HS-27A (cell line): ENCODE data around the gene METRN.
"Not testable (repeated sequence)": the region's sequence is repeated elsewhere in the genome, so short reads cannot be mapped to it uniquely, and the experiment has no call there.

Experiments used
- DNase-seq: peaks from one replicate; pipeline ENCODE4 v3.0.0-alpha.2; 2012; ENCODE audit warnings: low read depth, missing footprints

METRN gene

DNA sequence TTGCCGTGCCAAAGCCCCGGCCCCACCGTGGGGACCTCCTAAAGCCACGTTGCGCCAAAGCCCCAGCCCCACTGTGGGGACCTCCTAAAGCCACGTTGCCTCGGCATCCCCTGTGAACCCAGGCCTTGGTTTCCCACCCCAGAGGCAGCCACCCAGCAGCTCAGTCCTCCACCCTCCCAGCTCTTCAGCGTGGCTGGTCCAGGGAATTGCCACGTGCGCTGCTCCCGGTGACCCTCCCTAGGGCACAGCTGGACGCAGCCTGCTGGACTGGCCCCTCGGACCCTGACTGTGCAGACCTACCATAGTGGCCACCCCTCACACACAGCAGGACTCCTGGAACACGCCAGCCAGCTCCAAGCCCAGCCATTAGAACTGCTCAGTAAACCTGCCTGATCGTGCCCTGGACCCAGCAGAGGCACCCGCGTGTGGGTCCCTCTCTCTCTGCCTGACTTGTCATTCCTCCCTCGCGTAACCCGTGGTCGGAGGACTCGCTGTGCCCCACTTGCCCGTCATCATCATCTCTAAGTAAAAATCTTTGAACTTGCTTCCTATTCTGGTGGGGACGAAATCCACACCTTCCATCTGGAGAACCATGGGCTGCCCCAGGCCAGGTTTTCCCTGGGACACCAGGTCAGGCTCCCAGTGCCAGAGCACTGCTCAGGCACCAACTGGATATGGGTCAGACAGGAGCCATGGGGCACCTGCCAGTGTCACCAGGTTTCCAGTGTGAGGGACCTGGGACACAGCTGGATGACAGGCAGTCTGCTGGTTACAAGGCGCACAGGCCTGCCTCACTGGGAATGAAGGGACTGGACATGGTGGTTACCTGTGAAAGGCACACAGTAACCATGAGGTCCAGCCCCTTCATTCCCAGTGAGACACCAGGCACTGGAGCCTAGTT, 20.3 kb downstream of the METRN start:
- DNase-seq: no peak

DNA sequence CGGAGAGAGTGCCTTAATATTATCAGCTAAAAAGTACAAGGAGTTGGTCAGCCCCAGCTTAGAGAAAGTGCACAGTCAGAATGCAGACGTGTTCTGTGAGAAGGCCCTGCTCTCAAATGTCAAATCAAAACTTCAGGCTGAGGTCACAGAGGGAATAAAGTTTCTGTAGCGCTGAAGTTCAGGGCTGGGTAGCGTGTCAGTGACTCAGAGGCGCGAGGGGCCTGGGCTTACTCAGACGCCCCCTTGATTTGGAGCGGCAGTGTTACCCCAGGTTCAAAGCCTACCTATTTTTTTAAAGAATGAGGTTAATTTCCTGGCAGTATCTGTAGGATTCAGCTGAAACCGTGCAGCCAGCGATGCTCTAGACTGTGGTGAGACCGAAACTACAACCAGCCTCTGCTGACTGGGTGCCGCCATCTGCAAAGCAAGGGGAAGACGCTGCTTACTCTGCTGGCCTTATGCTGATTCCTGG, 21.1 kb downstream of the METRN start:
- DNase-seq: no peak

DNA sequence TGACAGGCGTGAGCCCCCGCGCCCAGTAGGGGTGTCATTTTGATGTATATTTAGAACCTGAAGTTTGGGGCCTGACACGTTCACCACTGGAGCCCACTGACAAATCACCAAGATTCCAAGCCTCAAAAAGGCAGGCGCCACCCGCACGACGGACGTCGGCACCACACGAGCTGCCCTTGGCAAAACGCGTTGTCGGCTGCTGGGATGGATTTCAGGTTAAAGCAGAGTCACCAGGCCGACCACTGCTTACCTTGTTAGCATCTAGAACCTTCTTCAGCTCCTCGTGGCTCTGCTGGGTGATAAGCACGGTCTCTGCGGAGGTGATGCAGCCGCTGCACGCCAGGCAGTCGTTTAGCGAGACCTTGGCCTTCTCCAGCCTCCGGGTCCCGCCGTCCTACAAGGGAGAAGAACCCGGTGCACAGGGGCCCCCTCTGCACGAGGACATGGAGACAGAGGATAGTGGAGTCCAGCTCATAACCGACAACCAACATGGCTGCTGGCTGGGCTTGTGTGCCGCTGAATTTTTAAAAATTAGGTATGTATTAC, 22.1 kb downstream of the METRN start:
- no peak for DNase-seq

DNA sequence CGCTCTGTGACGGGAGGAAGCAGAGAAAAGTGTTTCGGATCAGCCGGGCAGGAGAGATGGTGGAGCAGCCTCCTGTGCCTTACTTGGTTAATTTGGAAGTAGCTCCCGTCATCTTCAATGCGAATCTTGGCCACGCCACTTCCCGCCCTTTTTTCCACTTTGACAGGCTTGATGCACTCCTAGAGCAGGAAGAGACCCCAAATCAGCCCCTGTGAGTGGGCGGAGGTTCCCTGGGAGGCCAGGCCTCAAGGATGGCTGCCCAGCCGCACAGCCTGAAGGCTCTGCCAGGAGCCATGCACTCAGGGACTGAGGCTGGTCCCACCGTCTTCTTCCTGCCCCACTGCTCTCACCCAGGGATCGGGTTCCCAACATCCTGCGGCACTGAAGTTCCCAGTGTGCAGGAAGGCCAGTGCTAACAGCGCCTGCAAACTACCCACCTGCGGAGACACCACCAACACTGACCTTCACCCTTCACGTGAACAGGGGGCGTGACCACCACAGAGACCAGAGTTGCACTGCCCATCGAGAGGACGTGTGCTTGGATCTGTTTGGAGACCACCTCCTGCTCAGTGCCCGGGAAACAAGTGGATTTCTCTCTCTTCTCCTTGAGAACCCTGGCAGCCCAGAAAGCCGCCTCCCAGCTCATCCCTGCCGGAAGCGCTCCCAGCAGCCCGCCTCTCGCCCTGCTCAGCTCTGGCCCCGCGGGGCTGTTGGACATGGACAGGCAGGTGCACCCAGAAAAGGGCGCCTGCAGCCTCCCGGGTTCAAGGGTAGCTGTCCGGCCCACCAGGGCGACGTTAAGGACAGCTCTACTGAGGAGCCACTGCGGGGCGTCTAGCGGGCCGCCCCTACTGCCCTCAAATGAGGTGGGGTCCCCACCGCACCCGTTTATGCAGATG, 24.9 kb downstream of the METRN start:
- no peak for DNase-seq

DNA sequence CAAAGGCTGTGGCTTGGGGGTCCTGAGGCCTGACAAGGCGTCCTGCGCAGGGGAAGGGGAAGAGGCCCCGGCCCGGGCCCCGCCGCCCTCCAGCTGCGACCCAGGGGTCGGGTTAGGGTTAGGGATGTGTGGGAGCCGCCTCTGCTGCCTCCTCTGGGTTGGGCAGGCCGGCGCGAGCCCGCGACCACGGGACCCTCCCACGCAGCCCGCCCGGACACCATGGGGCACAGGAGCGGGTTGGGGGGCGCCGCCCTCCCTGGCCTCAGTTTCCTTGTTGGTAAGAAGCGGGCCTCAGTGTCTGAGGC, 25.5 kb downstream of the METRN start:
- no peak for DNase-seq

DNA sequence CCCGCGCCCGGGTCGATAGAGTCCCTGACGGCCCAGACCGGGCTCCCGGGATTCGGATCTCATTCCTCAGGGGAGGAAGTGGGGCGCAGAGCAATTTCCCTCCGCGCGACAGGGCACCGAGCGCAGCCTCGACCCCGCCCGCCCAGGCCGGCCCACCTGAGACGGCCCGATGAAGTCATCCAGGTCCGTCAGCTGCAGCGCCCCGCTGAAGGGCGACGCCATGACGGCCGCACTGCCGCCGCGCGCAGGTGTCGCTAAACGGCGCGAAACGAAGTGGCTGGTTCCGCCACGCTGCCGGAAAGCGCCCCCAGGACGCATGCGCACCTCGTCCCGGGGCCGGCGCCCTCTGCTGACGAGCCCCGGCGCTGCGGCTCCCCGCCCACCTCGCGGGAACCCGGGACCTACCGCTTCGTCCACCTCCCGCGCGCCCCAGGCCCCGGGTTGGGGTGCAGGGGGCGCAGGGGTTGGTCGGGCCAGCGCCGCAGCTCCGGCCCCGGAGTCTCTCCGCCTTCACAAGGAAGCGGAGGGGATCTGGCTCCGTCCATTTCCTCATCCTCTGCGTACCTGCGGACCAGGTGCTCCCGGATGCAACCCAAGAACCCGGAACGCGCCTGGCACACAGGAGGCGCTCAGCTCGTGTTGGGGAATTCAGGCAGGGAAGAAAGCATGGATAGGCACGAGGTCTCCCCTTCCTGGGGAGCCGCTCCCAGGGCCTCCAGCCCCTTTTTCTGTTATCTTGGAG, 26.0 kb downstream of the METRN start, which contains the start of gene CIAO3:
Gene CIAO3, minus strand, starts transcription at position 234 of the 742 bp plus-strand sequence. Its CDS starts 12 bp downstream, at position 222.
- peak; percentile 58 for DNase-seq

DNA sequence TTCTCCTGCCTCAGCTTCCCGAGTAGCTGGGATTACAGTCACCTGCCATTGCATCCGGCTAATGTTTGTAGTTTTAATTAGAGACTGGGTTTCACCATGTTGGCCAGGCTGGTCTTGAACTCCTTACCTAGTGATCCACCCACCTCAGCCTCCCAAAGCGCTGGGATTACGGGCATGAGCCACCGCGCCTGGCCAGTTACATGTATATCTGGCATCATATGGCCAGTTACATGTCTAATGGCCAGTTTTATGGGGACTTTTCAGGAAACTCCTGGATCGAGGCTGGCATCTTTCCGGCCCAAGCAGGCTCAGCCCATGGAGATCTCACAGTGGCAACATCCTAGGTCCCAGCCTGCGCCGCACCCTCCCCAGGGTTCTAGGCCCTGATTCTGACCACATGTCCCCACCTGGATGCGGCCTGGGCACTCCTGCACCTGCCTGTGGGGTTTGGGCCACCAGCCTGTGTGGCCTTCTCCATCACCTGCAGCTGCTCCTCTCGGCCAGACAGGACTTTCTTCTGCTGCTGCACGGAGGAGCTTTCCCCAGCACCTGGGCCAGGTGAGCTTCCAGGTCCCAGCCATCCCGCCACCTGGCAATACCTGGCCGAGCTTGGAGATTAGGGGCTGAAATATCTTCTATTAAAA, 27.2 kb downstream of the METRN start:
- DNase-seq: no peak

DNA sequence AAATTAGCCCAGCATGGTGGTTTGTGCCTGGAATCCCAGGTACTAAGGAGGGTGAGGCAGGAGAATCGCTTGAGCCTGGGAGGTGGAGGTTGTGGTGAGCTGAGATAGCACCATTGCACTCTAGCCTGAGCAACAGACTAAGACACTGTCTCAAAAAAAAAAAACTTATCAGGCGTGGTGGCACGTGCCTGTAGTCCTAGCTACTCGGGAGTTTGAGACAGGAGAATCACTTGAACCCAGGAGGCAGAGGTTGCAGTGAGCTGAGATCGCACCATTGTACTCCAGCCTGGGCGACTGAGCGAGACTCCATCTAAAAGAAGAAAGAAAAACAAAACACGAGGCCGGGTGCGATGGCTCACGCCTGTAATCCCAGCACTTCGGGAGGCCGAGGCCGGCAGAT, 28.0 kb downstream of the METRN start:
- DNase-seq: not testable (repeated sequence)

DNA sequence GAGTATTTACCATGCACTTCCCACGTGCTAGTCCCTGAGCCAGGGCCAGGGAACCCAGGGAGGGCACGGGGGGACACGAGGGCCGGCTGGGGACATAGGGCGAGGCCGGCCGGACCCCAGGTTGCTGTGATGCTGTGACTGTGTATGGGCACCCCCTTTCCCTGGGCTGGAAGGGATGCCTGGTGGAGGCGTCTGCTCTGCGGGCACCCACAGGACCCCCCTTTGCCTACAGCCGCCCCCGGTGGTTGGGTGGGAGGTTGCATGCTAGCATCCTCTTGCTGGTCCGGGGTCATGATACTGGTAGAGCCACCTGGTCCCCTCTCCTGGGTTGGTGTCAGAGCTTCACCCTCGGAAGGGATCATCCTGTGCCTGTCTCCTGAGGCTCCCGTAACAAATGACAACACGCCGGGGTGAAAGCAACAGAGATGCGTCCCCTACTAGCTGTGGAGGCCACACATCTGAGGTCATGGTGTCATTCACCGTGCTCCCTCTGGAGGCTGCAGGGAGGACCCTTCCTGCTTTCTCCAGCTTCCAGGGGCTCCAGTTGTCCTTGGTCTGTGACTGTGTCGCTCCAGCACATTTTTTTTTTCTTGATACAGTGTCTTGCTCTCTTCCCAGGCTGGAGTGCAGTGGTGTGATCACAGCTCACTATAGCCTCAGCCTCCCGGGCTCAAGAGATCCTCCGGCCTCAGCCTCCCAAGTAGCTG, 29.0 kb downstream of the METRN start:
- no peak for DNase-seq

DNA sequence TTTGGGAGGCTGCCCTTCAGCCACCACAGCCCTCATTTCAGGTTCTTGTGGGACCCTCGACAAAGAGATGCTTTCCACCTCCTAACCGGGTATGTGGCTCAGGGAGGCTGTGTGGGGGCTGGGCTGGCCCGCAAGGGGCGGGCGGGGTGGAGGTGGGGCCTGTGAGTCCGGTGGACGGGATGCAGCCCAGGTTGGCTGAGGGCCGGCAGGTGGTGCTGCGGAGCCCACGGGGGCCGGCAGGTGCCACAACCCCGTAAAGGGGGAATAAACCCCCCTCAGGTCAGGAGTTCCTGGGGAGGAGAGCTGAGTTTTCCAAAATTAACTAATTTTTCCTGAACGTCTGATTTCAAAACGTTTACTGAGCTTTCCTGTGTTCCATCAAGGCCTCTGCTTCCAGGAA, 30.8 kb downstream of the METRN start:
- DNase-seq: no peak

DNA sequence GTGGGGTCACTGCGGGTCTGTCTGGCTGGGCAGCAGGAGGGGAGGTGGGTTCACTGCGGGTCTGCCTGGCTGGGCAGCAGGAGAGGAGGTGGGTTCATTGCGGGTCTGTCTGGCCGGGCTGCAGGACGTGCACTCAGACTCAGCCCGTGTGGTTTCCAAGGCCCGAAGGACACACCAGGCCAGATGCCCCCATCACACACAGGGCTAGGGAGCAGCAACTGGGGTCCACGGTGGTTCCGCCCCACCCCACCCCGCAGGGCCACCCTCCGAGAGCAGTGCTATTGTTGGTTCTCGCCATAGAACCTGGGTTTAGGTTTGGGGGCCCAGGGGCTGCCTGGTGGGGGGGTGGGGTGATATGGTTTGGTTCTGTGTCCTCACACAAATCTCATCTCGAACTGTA, 31.7 kb downstream of the METRN start:
- no peak for DNase-seq

DNA sequence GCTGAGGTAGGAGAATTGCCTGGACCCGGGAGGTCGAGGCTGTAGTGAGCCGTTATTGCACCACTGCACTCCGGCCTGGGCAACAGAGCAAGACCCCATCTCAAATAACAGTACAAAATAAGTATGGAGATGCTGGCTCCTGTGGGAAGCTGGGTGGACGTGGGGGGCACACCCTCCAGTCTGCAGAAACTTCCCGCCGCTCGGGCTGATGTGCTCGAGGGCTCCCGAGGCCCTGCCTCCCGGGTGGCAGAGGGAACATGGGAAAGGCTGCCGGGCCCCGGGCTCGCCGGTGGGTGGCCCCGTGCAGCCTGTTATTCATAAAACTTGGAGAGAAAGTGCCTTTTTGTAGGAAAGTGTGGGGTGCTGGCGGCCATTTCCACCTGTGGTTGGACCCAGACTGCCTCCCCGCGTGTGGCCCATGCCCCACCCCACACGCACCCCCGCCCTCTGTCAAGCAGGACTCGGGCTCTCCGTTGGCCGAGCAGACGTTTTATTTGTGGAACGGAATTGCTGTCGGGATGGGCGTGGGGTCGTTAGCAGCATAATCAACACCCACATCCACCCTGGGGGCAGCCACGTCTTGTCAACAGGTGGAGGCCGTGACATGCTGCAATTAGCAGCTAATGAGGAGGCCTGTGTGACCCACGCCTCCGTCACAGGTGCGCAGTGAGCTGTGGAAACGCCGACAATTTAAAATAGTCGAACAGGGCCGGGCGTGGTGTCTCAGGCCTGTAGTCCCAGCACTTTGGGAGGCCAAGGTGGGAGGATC, 33.2 kb downstream of the METRN start:
- DNase-seq: no peak

DNA sequence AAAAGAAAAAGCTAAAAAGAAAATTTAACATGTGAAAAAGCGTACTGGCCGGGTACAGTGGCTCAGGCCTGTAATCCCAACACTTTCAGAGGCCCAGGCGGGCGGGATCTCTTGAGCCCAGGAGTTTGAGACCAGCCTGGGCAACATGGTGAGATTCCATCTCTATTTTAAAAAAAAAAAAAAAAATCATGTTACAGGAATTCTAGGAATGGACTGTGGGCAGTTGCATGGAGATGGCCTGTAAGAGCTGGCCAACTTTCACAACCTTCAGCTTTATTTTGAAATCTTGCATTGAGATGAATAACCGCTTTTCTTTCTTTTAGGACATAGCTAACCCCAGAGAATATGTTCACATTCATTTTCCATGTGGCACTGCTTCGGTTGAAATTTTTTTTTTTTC, 34.1 kb downstream of the METRN start:
- DNase-seq: no peak

DNA sequence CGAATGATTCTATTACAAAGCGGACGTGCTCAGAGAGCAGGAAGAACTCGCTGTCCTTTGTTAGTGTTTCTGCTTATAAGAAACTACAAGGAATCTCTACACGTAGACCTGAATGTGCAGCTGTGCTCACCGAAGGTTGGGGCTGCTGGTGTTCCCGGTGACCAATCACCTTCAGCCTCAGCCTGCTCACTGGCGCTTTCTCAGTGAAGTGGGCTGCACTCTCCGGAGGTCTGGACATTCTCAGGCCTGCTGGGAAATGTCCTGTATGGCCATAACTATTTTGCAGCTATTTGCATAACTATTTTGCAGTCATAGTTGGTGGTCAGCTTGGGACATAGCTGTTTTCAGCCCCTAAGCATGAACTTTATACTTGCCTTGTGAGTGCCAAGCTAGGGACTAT, 35.6 kb downstream of the METRN start:
- DNase-seq: no peak

DNA sequence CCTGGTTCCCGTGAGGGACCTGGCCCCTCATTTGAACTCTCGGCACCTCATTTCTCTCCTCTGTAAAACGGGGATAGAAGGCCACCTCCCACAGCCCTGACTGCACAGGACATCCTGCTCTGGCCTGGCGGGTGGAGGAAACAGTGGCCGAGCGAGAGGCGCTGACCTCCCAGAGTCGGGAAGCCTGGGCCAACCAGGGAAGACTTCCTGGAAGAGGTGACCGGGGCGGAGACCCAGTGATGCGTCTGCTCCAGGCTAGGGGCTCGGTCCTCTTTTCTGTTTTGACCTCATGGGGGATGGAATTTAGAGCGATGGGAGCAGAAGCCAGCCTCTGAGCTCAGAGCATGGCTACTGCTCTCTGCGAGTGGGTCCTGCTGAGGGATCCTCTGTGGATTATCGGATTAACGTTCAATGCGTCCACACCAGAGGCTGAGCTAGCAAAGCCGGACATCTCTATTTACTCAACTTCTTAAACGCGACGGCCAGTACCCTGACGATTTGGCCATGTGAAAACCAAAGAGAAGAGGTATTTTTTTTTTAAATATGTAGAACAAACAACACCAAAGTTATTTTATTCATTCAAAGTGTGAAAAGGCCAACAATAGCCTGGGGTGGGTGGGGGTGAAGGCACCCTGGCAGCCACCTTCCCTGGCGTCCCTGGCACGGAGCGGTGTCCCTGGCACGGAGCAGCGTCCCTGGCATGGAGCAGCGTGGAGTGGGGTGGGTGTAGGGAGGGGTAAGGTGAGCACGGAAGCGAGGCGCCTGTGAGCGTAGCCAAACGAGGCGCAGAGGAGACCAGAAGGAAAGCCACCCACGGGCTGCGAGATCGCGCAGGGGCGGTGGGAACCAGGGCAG, 36.5 kb downstream of the METRN start:
- DNase-seq: no peak

DNA sequence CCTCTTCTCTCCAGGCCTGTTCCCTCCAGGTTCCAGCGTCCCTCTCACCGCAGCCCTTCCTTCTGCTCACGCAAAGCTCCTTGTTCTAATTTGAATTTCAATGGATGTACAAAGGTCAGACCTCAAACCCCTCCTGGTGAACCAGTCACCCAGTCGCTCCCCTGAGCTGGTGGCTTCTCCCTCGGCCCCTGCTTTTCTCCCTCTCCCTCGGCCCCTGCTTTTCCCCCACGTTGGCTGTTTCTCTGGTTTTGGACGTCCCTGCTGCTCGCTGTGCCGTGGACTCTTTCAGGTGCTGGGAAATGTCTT, 37.0 kb downstream of the METRN start:
- DNase-seq: no peak

DNA sequence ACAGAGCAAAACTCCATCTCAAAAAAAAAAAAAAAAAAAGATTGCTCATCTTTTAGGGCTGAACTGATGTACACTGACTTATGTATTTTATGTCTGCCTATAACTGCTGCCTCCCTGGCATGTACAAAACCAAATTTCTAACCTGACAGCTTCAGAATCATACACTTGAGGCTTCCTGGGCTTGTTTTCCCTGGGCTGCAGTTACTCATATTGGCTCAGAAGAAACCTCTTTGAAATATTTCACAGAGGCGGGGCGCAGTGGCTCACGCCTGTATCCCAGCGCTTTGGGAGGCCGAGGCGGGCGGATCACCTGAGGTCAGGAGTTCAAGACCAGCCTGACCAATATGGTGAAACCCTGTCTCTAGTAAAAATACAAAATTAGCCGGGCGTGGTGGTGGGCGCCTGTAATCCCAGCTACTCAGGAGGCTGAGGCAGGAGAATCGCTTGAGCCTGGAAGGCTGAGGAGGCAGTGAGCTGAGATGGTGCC, 39.2 kb downstream of the METRN start:
- DNase-seq: not testable (repeated sequence)

DNA sequence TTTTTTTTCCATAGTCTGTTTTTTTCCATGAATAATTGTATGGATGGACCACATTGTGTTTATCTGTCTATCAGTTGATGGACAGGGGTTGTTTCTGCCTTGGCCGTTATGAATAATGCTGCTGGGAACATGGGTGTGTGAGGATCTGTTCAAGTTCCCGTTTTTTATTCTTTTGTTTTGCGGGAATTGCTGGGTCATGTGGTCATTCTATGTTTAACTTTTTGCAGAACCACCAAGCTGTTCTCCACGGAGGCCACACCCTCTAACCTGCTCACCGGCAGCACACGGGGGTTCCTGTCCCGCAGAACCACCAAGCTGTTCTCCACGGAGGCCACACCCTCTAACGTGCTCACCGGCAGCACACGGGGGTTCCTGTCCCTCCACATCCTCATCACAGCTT, 39.7 kb downstream of the METRN start:
- DNase-seq: no peak

DNA sequence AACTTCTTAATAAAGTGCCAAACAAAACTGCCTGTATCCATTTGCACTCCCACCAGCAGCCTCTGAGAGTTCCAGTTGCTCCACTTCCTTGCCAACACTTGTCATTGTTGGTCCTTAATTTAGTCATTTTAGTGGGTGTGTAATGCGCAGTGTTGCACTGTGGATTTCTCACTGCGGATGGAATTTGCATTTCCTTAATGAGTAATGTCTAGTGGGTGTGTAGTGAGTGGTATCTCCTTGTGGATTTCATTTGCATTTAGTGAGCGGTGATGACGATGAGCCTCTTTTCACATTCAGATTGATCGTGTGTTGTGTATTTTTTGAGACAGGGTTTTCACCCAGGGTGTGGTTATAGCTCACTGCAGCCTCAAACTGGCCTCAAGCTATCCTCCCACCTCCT, 41.5 kb downstream of the METRN start:
- no peak for DNase-seq
